ENCODE data around the gene CHD5. TPM values are rescaled to one million over a fixed set of nuclear protein-coding genes. Genes with fewer than 3 reads are reported as not detected.

The CHD5 gene
- total RNA-seq, 1 experiment from 2014 or later: 6.1 TPM

DNA sequence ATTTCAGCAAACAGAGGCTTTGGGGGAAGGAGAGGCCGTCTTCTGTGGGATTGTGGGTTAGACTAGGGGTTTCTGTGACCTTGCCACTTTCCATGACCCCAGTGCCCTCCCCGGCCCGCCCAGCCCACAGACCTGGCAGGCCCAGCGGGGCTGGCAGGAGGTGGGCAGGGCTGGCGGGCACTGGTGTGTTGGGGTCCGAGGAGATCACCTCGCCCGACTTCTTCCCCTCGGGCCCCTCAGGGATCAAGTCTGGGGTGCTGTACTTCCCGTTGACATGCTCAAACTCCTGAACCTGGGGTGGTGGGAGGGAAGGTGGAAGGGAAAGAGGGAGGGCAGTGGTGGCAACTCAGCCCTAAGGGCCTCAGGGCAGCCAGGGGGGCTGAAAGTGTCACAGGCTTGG lies 56.3 kb downstream of the CHD5 start:
- ChIA-PET RAD21 (ENCODE audit: low non-redundant PET in 1 of 2, low total read pairs in 2 of 2, uncharacterized antibody in 2 of 2, unreplicated experiment in 2 of 2) (no interaction called here), CTCF (no interaction called here), POLR2A (no interaction called here)
- Histone ChIP-seq H3K27ac (ENCODE audit: low read depth, low read length) (no peak overlapping the region), H4K20me1 (ENCODE audit: insufficient read depth) (no peaks in the 10 kb centered on the region), H3K4me1 (ENCODE audit: control insufficient read depth in 1 of 2, insufficient read depth in 2 of 2, low read length in 2 of 2) (peaks cover 8 to 15% of the 10 kb centered on the region in 2 experiments; a peak in 3 of 4 replicates), H3K9ac (ENCODE audit: low read length) (no peak overlapping the region), H3K79me2 (ENCODE audit: insufficient read depth, low read length) (no peaks in the 10 kb centered on the region), H3K36me3 (ENCODE audit: control insufficient read depth in 1 of 2, insufficient read depth in 2 of 2, low read length in 2 of 2) (no peaks in the 10 kb centered on the region), H3K9me2 (ENCODE audit: insufficient read depth) (no peaks in the 10 kb centered on the region), H3K27me3 (ENCODE audit: insufficient read depth, low read length) (no peaks in the 10 kb centered on the region), H2AFZ (ENCODE audit: low read depth, low read length, poor library complexity, severe bottlenecking) (no peak overlapping the region), H3K9me3 (ENCODE audit: control insufficient read depth in 1 of 2, insufficient read depth in 1 of 2, low read depth in 1 of 2, low read length in 2 of 2) (no peaks in the 10 kb centered on the region), H3K4me2 (ENCODE audit: low read length) (no peak overlapping the region), H3K4me3 (replicated peaks in 1 of 2; ENCODE audit: low read depth in 1 of 2, low read length in 2 of 2) (no peak overlapping the region)
- intact Hi-C loops (cut with micrococcal nuclease): no loop called here
- BruUV-seq (replicated peaks): no TSS peak
- no peak for TF ChIP-seq SP1 (IDR thresholded peaks at IDR 0.05; ENCODE audit: low read depth)
- TF ChIP-seq, protein P1, sequence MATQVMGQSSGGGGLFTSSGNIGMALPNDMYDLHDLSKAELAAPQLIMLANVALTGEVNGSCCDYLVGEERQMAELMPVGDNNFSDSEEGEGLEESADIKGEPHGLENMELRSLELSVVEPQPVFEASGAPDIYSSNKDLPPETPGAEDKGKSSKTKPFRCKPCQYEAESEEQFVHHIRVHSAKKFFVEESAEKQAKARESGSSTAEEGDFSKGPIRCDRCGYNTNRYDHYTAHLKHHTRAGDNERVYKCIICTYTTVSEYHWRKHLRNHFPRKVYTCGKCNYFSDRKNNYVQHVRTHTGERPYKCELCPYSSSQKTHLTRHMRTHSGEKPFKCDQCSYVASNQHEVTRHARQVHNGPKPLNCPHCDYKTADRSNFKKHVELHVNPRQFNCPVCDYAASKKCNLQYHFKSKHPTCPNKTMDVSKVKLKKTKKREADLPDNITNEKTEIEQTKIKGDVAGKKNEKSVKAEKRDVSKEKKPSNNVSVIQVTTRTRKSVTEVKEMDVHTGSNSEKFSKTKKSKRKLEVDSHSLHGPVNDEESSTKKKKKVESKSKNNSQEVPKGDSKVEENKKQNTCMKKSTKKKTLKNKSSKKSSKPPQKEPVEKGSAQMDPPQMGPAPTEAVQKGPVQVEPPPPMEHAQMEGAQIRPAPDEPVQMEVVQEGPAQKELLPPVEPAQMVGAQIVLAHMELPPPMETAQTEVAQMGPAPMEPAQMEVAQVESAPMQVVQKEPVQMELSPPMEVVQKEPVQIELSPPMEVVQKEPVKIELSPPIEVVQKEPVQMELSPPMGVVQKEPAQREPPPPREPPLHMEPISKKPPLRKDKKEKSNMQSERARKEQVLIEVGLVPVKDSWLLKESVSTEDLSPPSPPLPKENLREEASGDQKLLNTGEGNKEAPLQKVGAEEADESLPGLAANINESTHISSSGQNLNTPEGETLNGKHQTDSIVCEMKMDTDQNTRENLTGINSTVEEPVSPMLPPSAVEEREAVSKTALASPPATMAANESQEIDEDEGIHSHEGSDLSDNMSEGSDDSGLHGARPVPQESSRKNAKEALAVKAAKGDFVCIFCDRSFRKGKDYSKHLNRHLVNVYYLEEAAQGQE (IDR thresholded peaks at IDR 0.05; ENCODE audit: low read depth): no peak
- no peak for TF ChIP-seq ELF1 (IDR thresholded peaks at IDR 0.05; ENCODE audit: borderline replicate concordance, low read depth)
- TF ChIP-seq FOSL1 (IDR thresholded peaks at IDR 0.05; ENCODE audit: low read depth): no peak
- no peak for TF ChIP-seq CBX3 (IDR thresholded peaks at IDR 0.05; ENCODE audit: low read depth)
- no peak for TF ChIP-seq JUND (IDR thresholded peaks at IDR 0.05)
- TF ChIP-seq, protein P2, sequence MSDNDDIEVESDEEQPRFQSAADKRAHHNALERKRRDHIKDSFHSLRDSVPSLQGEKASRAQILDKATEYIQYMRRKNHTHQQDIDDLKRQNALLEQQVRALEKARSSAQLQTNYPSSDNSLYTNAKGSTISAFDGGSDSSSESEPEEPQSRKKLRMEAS (IDR thresholded peaks at IDR 0.05): no peak
- TF ChIP-seq, protein P3, sequence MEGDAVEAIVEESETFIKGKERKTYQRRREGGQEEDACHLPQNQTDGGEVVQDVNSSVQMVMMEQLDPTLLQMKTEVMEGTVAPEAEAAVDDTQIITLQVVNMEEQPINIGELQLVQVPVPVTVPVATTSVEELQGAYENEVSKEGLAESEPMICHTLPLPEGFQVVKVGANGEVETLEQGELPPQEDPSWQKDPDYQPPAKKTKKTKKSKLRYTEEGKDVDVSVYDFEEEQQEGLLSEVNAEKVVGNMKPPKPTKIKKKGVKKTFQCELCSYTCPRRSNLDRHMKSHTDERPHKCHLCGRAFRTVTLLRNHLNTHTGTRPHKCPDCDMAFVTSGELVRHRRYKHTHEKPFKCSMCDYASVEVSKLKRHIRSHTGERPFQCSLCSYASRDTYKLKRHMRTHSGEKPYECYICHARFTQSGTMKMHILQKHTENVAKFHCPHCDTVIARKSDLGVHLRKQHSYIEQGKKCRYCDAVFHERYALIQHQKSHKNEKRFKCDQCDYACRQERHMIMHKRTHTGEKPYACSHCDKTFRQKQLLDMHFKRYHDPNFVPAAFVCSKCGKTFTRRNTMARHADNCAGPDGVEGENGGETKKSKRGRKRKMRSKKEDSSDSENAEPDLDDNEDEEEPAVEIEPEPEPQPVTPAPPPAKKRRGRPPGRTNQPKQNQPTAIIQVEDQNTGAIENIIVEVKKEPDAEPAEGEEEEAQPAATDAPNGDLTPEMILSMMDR (IDR thresholded peaks at IDR 0.05 in 2 of 3, conservative IDR thresholded peaks at IDR 0.05 in 1 of 3; ENCODE audit: borderline replicate concordance in 1 of 3, insufficient read depth in 1 of 3, low read depth in 2 of 3, low read length in 2 of 3): no peak
- ATAC-seq (no peak), DNase-seq (ENCODE audit: low read depth, low spot score) (no peak)
